DND-41 (cell line): Measurements from ENCODE around the gene TRAP1.

ENCODE experiments used
- ATAC-seq: fragments of 200-7000 bp; cut with Tn5 transposase; 3 replicates; pipeline ENCODE4 v1.9.1; 2021; ENCODE audit warnings: low read depth; ENCODE audit not compliant: insufficient read depth
- DNase-seq: peaks from one replicate; pipeline ENCODE4 v3.0.0-alpha.2; 2020
- H2AFZ ChIP-seq: 2 replicates; pipeline ENCODE4 v1.6.0; 2012; ENCODE audit warnings: low read depth, low read length
- H3K27ac ChIP-seq: 2 replicates; pipeline ENCODE4 v1.5.1; 2012; ENCODE audit warnings: low read length, inconsistent platforms
- H3K27me3 ChIP-seq: fragments of 200-600 bp; sonication (generic); 2 replicates; pipeline ENCODE4 v1.6.0; 2012; ENCODE audit warnings: low read length, mild to moderate bottlenecking, inconsistent platforms; ENCODE audit not compliant: insufficient read depth, poor library complexity
- H3K36me3 ChIP-seq: 2 replicates; pipeline ENCODE4 v1.5.1; 2012; ENCODE audit warnings: low read length, inconsistent platforms; ENCODE audit not compliant: insufficient read depth
- H3K4me1 ChIP-seq: 2 replicates; pipeline ENCODE4 v1.5.1; 2012; ENCODE audit warnings: mild to moderate bottlenecking, low read length; ENCODE audit not compliant: insufficient read depth
- H3K4me2 ChIP-seq: 2 replicates; pipeline ENCODE4 v1.6.0; 2012; ENCODE audit warnings: mild to moderate bottlenecking, moderate library complexity, low read length, inconsistent platforms; ENCODE audit not compliant: insufficient read depth
- H3K4me3 ChIP-seq, 2 experiments: fragments of 200-600 bp in 1 of 2; shearing (Covaris generic) in 1 of 2; 2 replicates each; pipeline ENCODE4 v1.5.1; 2012 to 2016; ENCODE audit warnings: inconsistent platforms in 2 of 2, low read length in 2 of 2, mild to moderate bottlenecking in 2 of 2, low read depth in 1 of 2, moderate library complexity in 1 of 2
- H3K79me2 ChIP-seq: 2 replicates; pipeline ENCODE4 v1.6.0; 2012; ENCODE audit warnings: low read length, inconsistent platforms; ENCODE audit not compliant: insufficient read depth
- H3K9ac ChIP-seq: 2 replicates; pipeline ENCODE4 v1.6.0; 2012; ENCODE audit warnings: low read depth, mild to moderate bottlenecking, inconsistent platforms, low read length, moderate library complexity
- H3K9me3 ChIP-seq: 2 replicates; pipeline ENCODE4 v1.5.1; 2012; ENCODE audit warnings: low read length, moderate library complexity, mild to moderate bottlenecking, inconsistent platforms; ENCODE audit not compliant: insufficient read depth, severe bottlenecking
- H4K20me1 ChIP-seq: 2 replicates; pipeline ENCODE4 v1.6.0; 2012; ENCODE audit warnings: low read length; ENCODE audit not compliant: insufficient read depth
- EZH2 ChIP-seq: IDR thresholded peaks from 3 replicates; pipeline ENCODE4 v1.6.1; 2012; ENCODE audit warnings: borderline replicate concordance, low read depth, mild to moderate bottlenecking, moderate library complexity, low read length, inconsistent platforms; ENCODE audit not compliant: severe bottlenecking
- TF ChIP-seq, protein P1 (sequence below): IDR thresholded peaks from 2 replicates; pipeline ENCODE4 v1.5.1; 2012; ENCODE audit warnings: borderline replicate concordance, low read length, moderate library complexity, mild to moderate bottlenecking; ENCODE audit not compliant: poor library complexity, severe bottlenecking; ENCODE audit errors: extremely low read depth

The TRAP1 gene

DNA sequence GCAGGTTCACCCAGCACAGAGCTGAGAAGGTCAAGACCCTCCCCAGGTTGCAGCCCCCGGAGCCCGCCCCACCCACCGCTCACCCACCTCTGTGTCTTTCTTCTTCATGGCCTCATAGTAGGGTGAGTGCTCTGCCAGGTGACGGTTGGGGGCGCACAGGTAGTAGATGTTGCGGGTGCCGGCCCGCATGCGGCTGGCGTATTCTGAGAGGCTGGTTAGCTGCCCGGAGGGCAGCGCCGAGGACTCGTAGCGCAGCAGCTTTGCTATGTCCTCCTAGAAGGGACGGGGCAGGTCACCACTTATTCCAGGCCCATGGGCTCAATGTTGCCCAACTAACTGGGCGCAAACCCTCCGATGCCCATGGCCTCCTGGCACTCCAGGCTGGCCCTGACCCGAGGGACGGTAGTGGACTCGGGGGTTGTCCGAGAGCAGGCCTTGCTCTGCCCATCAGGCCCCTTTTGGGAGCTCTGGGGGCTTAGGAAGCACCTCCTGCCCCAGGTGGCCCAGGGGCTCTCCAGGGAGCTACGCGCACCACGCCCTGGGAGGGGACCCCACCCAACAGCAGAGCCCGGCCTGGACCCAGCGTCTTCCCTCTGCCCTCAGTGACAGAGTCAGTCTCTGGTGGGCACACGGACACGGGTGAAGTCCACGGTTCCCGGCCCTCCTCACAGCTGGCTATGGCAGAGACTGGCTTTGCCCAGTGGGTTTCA lies 53.0 kb downstream of the TRAP1 start:
- no peaks in the 10 kb centered on the region for H3K27me3 ChIP-seq
- no peaks in the 10 kb centered on the region for H3K9me3 ChIP-seq
- no peaks in the 10 kb centered on the region for H3K79me2 ChIP-seq
- no peaks in the 10 kb centered on the region for H3K4me1 ChIP-seq
- peaks cover 72% of the 10 kb centered on the region for H3K36me3 ChIP-seq
- H2AFZ ChIP-seq, result no peak overlapping the region
- H4K20me1 ChIP-seq, result peaks cover 15% of the 10 kb centered on the region
- H3K4me3 ChIP-seq, result no peak overlapping the region
- no peak overlapping the region for H3K27ac ChIP-seq
- DNase-seq (no peak), ATAC-seq (no peak)
- no peak for TF ChIP-seq EZH2
- TF ChIP-seq, protein P1, sequence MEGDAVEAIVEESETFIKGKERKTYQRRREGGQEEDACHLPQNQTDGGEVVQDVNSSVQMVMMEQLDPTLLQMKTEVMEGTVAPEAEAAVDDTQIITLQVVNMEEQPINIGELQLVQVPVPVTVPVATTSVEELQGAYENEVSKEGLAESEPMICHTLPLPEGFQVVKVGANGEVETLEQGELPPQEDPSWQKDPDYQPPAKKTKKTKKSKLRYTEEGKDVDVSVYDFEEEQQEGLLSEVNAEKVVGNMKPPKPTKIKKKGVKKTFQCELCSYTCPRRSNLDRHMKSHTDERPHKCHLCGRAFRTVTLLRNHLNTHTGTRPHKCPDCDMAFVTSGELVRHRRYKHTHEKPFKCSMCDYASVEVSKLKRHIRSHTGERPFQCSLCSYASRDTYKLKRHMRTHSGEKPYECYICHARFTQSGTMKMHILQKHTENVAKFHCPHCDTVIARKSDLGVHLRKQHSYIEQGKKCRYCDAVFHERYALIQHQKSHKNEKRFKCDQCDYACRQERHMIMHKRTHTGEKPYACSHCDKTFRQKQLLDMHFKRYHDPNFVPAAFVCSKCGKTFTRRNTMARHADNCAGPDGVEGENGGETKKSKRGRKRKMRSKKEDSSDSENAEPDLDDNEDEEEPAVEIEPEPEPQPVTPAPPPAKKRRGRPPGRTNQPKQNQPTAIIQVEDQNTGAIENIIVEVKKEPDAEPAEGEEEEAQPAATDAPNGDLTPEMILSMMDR, result no peak
- no peak overlapping the region for H3K9ac ChIP-seq
- no peak overlapping the region for H3K4me2 ChIP-seq

DNA sequence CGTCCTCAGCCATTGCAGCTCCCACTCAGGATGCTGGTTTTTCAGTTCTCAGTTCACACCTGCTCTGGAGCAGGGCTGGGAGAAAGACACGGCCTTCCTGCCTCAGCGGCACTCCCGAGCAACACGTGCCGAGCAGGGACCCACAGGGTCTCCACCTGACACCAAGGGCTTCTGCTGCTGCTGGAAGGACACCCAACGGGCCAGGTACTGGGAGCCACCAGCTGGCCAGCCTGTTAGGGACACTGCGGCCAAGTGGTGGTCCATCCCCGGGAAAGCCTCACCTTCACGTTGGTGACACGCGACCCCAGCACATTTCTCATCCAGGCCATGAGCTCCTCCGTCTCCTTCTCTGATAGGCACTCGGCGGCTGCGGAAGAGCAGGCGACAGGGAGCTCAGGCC lies 54.7 kb downstream of the TRAP1 start:
- Histone ChIP-seq H3K27me3 (no peaks in the 10 kb centered on the region), H3K4me2 (no peak overlapping the region), H3K9me3 (no peaks in the 10 kb centered on the region), H2AFZ (no peak overlapping the region), H3K79me2 (no peaks in the 10 kb centered on the region), H3K4me3 (no peak overlapping the region), H4K20me1 (peaks cover 10% of the 10 kb centered on the region), H3K36me3 (peaks cover 77% of the 10 kb centered on the region), H3K9ac (no peak overlapping the region), H3K27ac (no peak overlapping the region), H3K4me1 (no peaks in the 10 kb centered on the region)
- DNase-seq (no peak), ATAC-seq (no peak)
- TF ChIP-seq, protein P1, result no peak
- no peak for TF ChIP-seq EZH2

DNA sequence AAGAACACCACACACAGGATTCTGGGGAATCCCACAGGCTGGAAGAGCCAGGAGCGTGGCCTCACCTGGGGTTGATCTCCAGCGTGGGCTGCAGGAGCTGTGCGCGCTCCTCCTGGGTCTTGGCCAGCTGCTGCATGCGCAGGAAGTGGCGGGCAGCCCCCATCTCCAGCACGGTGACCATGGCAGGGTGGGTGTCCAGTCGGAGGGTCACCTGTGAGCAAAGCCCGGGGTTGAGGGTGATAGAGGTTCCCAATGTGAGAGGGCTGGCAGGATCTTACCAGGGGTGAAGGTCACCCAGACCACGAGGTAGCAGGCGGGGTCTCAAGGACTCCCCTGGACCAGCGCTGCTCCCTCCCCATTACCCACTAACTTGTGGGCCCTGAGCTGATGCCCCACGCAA lies 55.4 kb downstream of the TRAP1 start:
- peaks cover 12% of the 10 kb centered on the region for H4K20me1 ChIP-seq
- H2AFZ ChIP-seq, result no peak overlapping the region
- peaks cover 82% of the 10 kb centered on the region for H3K36me3 ChIP-seq
- ATAC-seq (no peak), DNase-seq (no peak)
- no peak overlapping the region for H3K27ac ChIP-seq
- no peak for TF ChIP-seq EZH2
- TF ChIP-seq, protein P1, result no peak
- no peak overlapping the region for H3K4me3 ChIP-seq
- no peak overlapping the region for H3K4me2 ChIP-seq
- H3K27me3 ChIP-seq, result no peaks in the 10 kb centered on the region
- H3K79me2 ChIP-seq, result no peaks in the 10 kb centered on the region
- H3K9me3 ChIP-seq, result no peaks in the 10 kb centered on the region
- H3K4me1 ChIP-seq, result no peaks in the 10 kb centered on the region
- H3K9ac ChIP-seq, result no peak overlapping the region

DNA sequence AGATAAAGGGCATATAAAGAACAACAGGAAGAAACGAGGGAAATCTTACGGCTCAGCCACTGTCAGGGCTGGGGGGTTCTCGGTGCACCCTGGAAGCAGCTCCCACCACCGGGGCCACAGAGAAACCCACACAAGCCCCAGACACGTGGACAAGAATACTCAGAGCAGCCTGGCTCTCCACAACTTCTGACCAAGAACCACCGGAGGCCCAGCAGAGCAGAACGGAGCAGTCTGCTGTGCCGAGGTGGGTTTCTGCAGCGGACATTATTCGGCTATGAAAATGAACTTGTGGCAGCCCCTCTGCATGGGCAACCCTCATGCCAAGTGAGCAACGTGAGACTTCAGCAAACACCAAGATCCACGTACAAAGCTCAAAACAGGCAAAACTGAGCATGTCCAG lies 56.0 kb downstream of the TRAP1 start:
- Histone ChIP-seq H3K9me3 (no peaks in the 10 kb centered on the region), H3K4me1 (no peaks in the 10 kb centered on the region), H3K27ac (no peak overlapping the region), H3K27me3 (no peaks in the 10 kb centered on the region), H3K79me2 (no peaks in the 10 kb centered on the region), H3K4me2 (no peak overlapping the region), H3K4me3 (no peak overlapping the region), H4K20me1 (peaks cover 12% of the 10 kb centered on the region), H2AFZ (no peak overlapping the region), H3K36me3 (peaks cover 86% of the 10 kb centered on the region), H3K9ac (no peak overlapping the region)
- no peak for TF ChIP-seq EZH2
- TF ChIP-seq, protein P1, result no peak
- no peak for ATAC-seq
- DNase-seq, result no peak
